Measurements from ENCODE around the gene SIL1.

DNA sequence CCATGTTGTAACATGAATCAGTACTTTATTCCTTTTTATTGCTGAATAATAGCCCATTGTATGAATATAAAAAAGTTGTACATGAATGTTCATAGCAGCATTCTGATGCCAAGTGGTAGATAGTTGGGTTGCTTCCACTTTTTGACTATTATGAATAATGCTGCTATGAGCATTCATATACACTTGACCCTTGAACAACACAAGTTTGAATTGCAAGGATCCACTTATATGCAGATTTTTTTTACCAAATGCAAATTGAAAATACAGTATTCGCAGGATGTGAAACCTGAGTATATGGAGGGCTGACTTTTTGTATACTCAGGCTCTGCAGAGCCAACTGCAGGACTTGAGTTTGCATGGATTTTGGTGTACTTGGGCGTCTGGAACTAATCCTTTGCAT, 14.7 kb upstream of the SIL1 start:
- TF ChIP-seq, protein P1, sequence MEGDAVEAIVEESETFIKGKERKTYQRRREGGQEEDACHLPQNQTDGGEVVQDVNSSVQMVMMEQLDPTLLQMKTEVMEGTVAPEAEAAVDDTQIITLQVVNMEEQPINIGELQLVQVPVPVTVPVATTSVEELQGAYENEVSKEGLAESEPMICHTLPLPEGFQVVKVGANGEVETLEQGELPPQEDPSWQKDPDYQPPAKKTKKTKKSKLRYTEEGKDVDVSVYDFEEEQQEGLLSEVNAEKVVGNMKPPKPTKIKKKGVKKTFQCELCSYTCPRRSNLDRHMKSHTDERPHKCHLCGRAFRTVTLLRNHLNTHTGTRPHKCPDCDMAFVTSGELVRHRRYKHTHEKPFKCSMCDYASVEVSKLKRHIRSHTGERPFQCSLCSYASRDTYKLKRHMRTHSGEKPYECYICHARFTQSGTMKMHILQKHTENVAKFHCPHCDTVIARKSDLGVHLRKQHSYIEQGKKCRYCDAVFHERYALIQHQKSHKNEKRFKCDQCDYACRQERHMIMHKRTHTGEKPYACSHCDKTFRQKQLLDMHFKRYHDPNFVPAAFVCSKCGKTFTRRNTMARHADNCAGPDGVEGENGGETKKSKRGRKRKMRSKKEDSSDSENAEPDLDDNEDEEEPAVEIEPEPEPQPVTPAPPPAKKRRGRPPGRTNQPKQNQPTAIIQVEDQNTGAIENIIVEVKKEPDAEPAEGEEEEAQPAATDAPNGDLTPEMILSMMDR (conservative IDR thresholded peaks at IDR 0.05): no peak
- no peak for TF ChIP-seq EZH2 (IDR thresholded peaks at IDR 0.05; ENCODE audit: low read depth)
